NCI-H2171 (cell line): Measurements from ENCODE around the gene GDNF.
"Not testable (repeated sequence)": the region's sequence is repeated elsewhere in the genome, so short reads cannot be mapped to it uniquely, and the experiment has no call there.

Experiments
- DNase-seq: peaks from one replicate; lab custom pipeline; 2025; lab: John Stamatoyannopoulos, UW

Gene GDNF

DNA sequence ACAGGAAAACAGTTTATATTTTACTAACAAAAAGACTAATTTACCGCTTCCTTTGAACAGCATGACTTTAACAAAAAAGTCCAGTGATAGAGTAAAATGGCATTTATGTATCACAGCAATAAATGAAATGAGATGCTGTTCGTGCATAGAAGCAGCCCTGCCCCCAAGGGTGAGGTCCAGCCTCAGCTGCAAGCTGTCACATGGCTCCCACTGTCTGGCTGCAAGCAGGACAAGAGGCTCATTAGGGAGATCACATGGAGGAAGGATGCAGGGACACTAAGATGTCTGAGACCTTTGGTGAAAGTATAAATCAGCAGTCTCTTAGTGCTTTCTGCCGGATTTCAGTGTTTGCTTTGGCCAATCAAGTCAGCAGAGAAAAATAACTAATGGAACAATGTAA, 23.0 kb downstream of the GDNF start:
- DNase-seq = peak; percentile 18

DNA sequence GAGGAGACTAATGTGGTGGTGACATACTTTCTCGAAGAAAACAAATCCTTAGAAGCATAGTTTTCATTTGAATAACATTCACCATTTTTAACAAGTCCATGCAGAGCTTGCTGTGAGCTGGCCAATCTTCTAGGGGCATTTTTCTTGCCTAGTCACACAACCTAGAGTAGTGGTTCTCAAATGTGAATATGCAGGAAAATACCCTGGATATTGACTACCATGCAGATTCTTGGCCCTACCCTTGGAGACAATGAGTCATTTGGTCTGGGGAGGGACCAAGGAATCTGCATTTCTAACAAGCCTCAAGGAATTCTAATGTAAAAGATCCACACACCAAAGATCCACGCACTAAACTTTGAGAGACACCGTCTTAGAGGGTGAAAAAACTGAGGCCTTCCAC, 23.5 kb downstream of the GDNF start:
- no peak for DNase-seq

DNA sequence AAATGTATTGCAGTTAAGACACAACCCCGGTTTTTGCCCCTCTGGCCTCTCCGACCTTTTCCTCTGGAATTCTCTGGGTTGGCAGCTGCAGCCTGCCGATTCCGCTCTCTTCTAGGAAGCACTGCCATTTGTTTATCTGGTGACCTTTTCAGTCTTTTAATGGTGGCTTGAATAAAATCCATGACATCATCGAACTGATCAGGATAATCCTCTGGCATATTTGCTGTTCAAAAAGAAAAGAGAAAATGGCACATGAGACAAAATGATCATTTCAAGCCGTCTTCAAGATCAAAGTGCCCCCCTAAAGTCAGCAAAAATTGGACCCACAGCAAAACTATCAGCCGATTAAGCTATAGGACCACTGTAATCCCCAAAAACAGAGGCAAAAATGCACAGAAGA, 23.9 kb downstream of the GDNF start:
- no peak for DNase-seq

DNA sequence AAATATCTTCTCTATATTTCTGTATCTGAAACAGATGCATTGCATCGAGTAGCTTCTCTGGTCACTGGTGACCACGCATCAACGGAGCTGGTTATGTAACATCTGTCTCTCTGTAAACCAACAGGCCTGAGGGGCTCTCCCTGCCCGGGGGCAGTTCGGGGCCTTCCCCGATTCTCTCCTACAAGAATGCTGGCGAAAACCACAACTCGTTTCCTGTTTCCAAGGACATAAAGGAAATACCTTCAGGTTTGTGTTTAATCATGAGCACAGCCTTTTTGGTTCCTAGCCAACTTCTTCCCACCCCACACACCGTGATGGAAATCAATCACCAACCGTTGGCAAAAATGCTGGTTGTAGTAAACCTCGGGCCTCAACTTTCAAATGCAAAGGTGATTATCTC, 25.1 kb downstream of the GDNF start:
- DNase-seq = no peak

DNA sequence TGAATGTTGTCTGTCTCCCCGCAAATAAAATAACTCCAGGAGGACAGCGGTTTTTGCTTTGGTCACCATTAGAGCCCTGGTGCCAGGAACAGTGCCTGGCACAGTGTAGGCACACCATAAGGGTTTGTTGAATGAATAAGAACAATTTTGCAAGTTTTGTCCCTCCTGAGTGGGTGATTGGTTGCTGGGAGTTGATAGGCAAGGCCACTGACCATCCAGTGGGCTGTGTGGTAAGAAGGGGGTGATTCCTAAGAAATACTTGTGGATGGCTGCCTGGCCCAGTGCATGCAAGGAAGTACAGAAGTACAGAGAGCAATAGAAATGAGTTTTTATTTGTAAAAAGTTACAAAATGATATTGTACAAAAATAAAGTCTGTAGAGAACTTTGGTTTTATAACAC, 27.5 kb downstream of the GDNF start:
- no peak for DNase-seq

DNA sequence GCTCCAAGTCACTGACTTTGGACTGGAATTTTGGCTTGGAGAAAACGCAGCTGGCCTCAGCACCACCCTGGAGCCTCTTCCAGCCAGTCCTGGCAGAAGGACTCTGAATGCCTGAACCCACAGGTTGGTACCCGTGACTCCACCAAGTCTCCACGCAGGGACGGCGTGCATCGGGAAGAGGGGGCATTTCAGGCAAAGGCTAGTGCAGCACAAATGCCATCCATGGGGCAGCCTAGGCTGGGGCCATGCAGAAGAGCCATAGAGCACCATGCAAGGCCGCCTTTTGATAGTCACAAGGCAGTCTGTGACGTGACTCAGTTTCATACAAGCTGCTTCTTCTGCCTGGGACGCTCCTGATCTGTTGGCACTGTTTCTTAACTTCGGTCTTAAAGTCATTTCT, 28.0 kb downstream of the GDNF start:
- DNase-seq = no peak

DNA sequence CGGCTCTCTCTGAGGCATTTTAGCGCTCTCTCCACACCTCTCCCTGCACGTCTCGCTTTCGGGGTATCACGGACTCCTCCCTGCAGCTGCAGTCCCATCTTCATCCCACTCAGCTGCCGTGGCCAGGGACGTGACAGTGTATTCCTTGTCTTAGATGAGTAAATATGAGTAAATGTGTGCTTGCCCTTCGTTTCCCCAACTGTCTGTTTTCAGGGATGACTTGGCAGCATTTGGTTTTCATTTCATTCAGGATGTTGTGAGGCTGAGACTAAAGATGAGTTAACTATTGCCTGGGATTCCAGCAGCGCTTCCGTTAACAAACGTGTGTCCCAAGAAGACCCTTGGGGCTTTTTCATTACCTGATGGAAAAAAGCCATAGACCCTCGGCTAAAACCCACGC, 29.5 kb downstream of the GDNF start:
- DNase-seq = no peak

DNA sequence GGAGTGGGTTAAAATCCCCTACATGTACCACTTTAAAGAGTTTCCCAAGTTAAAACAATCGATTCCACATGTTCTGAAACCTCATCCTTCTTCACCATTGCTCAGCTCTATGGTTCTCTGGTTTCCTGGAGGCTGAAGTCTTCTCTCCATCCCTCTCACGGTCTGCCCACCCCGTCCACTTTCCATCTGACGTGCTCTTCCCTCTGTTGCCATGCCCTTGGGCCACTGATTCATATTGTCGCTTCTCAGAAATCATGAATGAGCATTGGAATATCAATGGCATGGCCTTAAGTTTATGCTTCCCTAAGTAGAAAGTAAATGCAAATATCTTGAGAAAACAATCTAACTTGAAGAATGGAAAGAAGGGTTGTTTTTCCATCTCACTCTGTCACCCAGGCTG, 30.9 kb downstream of the GDNF start:
- no peak for DNase-seq

DNA sequence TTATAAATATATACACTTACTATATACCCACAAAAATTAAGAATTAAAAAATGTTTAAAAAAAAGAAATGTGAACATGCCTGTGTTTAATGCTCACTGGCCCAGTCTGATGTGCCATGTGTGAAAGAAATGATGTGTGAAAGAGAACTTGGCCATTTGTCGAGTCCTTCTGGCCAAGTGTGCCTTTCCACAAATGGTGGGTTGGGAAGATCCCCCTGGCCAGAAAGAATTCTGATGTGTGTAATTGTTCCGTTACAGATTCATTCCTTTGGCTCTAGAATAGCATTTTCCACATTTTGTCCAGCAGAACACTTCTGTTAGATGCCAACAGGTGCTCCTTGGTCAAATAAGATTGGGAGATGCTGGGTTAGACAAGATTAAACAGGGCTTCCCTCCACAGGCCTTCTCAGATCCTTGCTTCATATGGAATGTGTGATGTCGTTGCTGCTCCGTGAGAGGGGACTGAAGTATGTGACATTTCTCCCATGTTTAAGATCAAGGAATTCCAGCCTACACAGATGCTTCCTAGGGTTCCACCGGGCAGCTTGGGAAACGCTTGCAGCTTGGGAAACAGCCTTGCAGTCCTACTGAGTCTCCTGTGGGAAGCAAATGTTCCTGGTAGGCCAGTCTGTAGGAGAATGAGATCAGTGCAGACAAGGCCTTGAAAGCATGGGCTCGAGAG, 32.1 kb downstream of the GDNF start:
- no peak for DNase-seq

DNA sequence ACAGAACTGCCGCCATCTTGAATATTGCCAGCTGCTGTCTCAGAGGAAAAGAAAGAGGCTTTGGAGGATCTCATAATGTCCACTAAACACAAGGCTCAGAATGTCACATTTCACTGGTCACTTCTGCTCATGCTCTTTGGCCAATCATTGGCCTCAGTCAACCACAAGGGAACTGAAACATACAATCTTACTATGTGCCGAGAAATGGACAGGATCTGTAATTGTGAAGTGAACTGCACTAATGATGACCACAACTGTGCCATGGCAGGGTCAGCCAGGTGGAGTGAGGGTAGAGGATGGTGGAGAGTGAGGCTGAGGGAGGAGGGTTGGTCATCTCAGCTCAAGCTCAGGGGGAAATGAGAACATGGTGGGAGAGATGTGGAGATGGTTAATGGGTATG, 32.8 kb downstream of the GDNF start:
- no peak for DNase-seq

DNA sequence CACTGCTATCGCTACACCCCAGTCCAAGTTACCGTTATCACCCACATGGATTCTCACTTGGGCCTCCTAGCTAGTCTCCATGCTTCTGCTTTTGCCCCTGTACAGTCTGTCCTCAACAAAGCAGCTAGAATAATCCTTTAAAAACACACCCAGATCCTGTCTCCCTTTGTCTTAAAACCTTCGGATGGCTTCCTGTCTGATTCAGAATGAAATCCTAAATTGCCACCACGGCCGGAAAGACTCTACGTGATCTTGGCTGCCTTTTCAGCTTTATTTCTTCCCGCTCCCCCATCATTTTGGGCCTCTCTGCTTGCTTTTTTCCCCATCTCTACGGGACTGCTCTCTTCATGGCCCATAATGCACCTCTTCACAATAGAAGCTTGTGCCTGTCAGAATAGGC, 33.4 kb downstream of the GDNF start:
- no peak for DNase-seq

DNA sequence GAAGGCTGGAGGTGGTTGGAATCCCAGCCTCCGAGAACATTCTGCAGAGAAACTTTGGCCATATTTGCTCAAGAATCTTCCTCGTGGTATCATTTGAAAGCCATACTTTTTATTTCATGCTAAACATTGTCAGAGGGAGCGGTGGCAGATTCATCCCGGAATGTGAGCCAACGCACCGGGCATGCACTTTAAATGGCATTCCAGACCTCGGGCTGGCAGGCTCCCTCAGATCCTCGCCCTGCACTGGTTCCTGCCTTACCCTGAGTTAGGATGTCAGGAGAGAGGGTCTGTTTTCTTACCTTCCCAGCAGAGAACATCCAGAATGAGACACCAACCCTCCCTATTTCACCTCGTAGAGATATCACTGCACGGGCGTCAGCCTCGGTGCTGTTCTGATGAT, 33.8 kb downstream of the GDNF start:
- no peak for DNase-seq

DNA sequence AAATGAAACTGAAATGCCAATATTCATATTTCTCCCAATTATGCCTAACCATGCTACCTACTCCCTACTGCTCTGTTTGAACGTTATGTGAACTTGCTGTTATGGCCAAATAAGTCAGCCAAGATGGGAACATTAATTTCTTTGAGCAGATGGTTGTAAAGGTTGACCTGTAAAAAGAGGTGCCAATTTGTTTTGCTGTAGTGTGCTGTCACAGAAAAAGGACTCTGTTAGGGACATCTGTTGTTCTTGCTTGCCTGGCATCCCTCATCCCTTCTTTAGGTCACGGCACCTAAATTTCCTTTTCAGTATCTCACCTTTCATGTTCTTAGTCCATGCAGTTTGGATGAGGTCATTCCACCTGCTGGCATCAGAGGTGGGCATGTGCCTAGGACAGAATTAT, 35.4 kb downstream of the GDNF start:
- DNase-seq = peak; percentile 55

DNA sequence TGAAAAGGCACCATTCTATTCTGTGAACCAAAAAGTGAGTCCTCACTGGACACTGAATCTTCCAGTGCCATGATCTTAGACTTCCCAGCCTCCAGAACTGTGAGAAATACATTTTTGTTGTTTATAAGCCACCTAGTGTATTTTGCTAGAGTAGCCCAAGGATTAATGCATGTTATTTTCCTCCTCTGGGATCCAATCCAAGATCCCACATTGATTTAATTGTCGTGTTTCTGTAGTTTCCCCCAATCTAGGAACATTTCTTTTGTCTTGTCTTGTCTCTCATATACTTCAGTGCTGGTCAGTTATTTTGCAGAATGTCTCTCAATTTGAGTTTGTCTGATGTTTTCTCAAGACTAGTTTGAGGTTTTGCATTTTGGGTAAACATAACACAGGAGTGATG, 36.4 kb downstream of the GDNF start:
- no peak for DNase-seq

DNA sequence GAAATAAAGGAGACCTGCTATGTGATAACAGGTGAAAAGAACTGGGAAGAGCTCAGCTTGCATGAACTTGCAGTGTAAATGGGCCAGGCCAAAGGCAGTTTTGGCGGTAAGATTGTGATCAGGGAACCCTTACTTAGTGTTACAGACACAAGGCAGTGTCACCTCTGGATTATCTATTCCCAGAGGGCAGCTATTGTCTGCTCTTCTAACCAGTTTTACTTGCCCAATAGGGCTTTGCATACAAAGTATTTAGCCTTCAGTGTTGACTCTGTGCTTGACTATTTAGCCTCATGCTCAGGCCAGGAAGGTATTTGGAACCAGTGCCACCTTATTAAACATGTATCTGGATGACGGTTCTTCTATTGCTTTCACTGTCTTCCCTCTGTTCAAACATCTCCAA, 38.3 kb downstream of the GDNF start:
- DNase-seq = no peak

DNA sequence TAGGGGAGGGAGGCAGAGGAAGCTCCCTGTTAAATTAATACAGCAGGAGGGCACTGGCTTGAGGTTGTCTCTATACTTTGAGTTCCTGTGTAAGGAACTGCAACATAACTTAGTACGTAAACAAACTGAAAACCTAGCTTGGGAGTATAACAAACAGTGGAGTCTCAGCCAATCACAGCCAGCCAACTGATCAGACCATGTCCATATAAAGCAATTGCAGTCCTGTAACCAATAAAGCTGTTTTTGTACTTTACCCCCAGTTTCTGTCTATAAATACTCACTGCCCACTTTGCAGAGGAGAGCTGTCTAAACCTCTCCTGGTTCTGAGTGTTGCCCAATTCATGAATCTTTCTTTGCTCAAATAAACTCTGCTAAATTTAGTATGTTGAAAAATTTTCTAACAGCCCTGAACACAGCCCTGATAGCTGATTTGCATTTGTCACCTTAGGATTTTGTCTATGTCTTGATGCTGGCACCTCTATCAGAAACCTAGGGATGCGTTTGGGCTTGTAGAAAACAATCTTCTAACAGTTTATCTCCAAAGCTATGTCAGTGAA, 39.9 kb downstream of the GDNF start:
- DNase-seq = no peak

DNA sequence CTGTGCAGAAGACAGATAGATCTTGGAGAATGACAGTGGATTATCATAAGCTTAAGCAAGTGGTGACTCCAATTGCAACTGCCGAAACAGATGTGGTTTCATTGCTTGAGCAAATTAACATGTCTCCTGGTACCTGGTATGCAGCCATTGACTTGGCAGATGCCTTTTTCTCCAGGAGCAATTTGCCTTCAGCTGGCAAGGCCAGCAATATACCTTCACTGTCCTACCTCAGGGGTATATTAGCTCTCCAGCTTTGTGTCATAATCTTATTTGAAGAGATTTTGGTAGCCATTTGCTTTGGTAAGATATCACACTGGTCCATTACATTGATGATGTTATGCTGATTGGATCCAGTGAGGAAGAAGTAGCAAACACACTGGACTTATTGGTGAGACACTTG, 43.4 kb downstream of the GDNF start:
- not testable (repeated sequence) for DNase-seq

DNA sequence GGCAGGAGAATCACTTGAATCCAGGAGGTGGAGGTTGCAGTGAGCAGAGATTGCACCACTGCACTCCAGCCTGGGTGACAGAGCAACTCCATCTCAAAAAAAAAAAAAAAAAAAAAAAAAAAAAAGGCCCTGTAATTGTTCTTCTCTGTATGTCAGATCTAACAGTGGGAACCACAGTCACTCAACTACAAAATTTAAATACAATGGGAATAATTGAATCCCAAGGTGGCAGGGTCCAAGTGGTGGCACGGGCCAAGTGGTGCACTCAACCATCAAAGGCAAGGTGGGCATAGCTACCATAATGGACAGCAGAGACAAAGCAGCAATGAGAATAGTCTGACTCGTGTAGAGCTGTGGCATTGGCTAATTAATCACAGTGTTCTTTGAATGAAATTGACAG, 44.5 kb downstream of the GDNF start:
- not testable (repeated sequence) for DNase-seq

DNA sequence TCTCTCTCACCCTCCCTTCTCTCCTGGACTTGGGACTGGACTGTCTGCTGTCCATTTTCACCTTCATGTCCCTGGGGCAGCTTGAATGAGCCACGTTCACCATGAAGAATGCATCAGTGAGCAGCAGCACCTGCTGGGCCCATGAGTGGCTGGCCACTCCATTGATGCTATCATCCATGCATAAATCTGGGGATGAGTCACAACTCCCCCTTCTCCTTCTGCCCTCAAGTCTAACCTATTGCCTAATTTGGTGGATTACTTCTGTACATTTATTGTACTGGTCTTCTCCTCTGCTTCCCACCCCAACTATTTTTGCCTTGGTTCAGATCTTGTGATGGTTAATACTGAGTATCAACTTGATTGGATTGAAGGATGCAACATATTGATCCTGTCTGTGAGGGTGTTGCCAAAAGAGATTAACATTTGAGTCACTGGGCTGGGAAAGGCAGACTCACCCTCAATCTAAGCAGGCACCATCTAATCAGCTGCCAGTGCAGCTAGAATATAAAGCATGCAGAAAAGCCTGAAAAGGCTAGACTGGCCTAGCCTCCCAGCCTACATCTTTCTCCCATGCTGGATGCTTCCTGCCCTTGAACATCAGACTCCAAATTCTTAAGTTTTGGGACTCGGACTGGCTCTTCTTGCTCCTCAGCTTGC, 46.7 kb downstream of the GDNF start:
- DNase-seq = no peak

DNA sequence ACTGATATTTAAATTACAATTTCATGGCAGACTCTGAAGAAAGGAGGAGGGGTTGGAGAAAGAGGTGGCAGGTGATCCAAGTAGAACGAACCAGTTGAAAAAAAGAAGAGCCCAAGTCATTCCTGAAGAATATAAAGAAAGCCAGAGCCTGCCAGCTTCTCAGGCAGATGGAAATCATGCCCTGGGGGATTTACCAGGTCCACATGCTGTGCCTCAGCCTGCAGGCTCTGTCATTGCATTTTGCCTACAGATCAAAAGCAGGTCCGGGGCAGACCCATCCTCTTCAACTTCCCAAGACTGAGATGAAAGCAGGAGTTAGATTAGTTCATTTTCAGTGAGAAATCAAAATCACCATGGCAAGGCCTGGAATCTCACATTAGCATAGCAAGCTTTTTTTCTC, 48.5 kb downstream of the GDNF start:
- peak; percentile 66 for DNase-seq

DNA sequence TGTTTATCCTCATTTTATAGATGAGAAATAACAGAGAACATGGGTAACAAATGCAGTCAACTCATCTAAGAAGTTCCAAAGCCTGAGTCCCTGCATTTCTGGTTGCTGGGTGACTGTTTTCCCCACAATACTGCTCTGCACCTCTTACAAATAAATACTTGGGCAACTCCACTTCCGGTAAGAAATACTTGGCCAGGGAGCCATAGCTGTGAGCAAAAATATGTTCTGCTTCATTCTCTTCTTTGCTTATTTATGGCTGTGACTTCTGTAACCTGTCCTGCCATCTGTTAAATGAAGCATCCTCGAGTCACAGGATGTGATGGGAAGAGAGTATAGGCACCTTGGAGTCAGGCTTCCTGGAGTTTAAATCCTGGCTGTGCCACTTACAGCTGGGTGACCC, 49.9 kb downstream of the GDNF start:
- no peak for DNase-seq

DNA sequence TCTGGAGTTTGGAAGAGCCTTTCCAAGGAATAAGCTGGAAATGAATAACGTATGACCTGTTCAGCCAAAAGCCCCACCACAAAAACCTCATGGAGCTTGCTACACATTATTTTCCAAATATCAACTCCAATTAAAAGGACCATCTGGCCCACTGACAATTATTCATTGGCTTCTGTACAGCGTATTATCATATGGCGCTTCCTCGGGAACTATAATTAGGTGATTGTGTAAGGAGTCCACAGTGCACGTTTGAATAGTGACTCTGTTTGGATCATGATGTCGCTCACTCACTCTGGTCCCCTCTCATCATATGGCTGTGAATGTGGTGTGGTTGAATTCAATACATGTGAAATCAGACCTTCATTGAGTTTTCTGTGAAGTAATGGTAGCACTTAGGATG, 52.1 kb downstream of the GDNF start:
- peak; percentile 75 for DNase-seq

DNA sequence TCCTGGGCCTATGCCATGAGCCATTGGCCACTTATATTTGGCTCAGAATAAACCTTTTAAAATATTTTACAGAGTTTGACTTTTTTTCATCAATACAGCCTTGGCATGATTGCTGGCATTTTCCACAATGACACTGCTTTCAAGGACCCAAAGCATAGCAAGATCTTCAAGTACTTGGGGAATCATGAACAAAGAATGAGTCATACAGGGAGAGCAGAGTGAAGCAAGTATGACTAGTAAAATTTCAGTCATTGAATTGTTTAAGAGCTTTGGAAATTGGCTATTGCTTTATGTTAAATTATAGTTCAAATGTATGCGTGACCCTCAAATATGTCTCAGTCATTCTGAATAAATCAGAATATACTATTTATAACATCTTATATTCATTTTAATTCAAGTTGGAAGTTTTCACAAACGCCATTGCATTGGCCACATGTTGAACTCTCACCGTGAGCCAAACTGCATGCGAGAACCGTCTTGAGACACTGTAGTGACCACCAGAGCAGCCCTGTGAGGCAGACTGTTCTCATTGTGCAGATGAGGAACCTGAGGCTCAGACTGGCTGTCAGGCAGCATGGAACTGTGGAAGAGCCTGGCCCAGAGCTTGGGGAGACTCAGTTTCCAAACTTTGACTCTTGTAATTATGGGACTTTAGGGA, 52.9 kb downstream of the GDNF start:
- no peak for DNase-seq
